ACC112 (cell line): ENCODE results near the gene COX10.
"Not testable (repeated sequence)": the region's sequence is repeated elsewhere in the genome, so short reads cannot be mapped to it uniquely, and the experiment has no call there.

Source experiments
- H2AFZ ChIP-seq: fragments of 200-600 bp; sonication (generic); one replicate; pipeline ENCODE4 v1.6.0; 2017; ENCODE audit warnings: antibody characterized with exemption, low read length; ENCODE audit not compliant: unreplicated experiment
- H3K27ac ChIP-seq: fragments of 200-600 bp; sonication (generic); 2 replicates; pipeline ENCODE4 v1.5.1; 2014; ENCODE audit warnings: low read depth, mild to moderate bottlenecking, antibody characterized with exemption, low read length, moderate library complexity
- H3K27me3 ChIP-seq: fragments of 200-600 bp; sonication (generic); 2 replicates; pipeline ENCODE4 v1.6.1; 2014; ENCODE audit warnings: mild to moderate bottlenecking, antibody characterized with exemption, low read length, moderate library complexity, mixed read lengths; ENCODE audit not compliant: insufficient read depth
- H3K36me3 ChIP-seq: fragments of 200-600 bp; sonication (generic); 2 replicates; pipeline ENCODE4 v1.6.1; 2016; ENCODE audit warnings: mild to moderate bottlenecking, antibody characterized with exemption, low read length, moderate library complexity, mixed read lengths; ENCODE audit not compliant: insufficient read depth
- H3K4me1 ChIP-seq: fragments of 200-600 bp; sonication (generic); one replicate; pipeline ENCODE4 v1.6.1; 2016; ENCODE audit warnings: low read length, mixed read lengths; ENCODE audit not compliant: insufficient read depth, unreplicated experiment, control insufficient read depth
- H3K4me3 ChIP-seq: fragments of 200-600 bp; sonication (generic); 2 replicates; pipeline ENCODE4 v1.5.1; 2014; ENCODE audit warnings: mild to moderate bottlenecking, low read depth, low read length
- H3K79me2 ChIP-seq: fragments of 200-600 bp; sonication (generic); one replicate; pipeline ENCODE4 v1.6.0; 2016; ENCODE audit warnings: low read length; ENCODE audit not compliant: control insufficient read depth, unreplicated experiment, insufficient read depth

The COX10 gene

DNA sequence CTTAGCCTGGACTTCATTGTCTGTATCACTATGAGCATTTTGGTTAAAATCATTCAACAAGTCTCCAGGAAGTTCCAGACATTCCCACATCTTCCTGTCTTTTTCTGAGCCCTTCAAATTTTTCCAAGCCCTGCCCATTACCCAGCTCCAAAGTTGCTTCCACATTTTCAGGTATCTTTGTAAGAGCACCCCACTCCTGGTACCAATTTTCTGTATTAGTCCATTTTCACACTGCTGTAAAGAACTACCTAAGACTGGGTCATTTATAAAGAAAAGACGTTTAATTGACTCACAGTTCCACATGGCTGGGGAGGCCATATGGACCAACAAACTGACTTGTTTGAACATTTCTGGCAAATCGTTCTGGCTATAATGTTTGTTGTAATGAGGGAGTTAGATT lies 100.0 kb downstream of the COX10 start:
- no peak overlapping the region for H2AFZ ChIP-seq

DNA sequence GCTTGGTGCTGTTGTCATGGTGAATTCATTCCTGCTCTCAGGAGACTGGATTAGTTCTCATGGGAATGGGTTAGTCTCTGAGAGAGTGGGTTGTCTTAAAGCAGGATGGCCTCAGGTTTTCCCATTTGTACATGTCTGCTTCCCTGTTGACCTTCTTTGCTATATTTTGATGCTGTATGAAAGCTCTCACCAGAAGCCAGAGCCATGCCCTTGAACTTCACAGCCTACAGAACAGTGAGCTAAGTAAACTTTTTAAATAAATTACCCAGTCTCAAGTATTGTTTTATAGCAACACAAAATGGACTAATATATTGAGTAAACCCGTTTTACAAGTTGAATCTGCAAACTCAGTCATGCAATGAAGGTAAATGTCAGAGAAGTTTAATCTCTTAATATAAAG lies 100.6 kb downstream of the COX10 start:
- no peak overlapping the region for H3K27ac ChIP-seq
- no peaks in the 10 kb centered on the region for H3K27me3 ChIP-seq
- no peak overlapping the region for H2AFZ ChIP-seq
- H3K4me1 ChIP-seq: no peaks in the 10 kb centered on the region
- H3K4me3 ChIP-seq: no peak overlapping the region
- no peaks in the 10 kb centered on the region for H3K79me2 ChIP-seq
- 0 out of 2 replicates have a peak, but pooled peaks cover 8% of the 10 kb centered on the region for H3K36me3 ChIP-seq

More for the DNA sequence above, 100.0 kb downstream of the COX10 start:
- Histone ChIP-seq H3K27ac (no peak overlapping the region), H3K79me2 (no peaks in the 10 kb centered on the region), H3K4me1 (no peaks in the 10 kb centered on the region), H3K4me3 (no peak overlapping the region), H3K36me3 (0 out of 2 replicates have a peak, but pooled peaks cover 8% of the 10 kb centered on the region), H3K27me3 (no peaks in the 10 kb centered on the region)

DNA sequence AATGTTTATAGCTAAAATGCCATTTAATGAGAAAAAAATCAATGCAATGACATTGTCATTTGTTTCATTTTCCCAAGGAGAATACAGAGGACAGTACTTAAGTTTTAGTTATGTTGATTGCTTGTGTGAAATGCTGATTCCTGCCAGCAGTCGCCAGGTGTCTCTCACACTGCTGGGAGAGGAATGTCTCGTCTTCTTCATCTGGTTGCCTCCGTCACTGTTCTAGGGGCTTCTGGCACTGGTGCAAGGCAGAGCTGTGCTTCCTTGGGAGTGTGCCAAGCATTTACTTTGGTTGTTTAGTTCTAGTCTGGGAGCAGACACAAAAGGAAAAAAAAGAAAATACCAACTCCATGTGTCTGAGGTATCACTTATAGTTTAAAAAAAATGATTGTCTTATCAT lies 107.7 kb downstream of the COX10 start:
- not testable (repeated sequence) for H3K4me3 ChIP-seq, H3K27me3 ChIP-seq, H2AFZ ChIP-seq, H3K79me2 ChIP-seq, H3K4me1 ChIP-seq, H3K36me3 ChIP-seq, H3K27ac ChIP-seq

DNA sequence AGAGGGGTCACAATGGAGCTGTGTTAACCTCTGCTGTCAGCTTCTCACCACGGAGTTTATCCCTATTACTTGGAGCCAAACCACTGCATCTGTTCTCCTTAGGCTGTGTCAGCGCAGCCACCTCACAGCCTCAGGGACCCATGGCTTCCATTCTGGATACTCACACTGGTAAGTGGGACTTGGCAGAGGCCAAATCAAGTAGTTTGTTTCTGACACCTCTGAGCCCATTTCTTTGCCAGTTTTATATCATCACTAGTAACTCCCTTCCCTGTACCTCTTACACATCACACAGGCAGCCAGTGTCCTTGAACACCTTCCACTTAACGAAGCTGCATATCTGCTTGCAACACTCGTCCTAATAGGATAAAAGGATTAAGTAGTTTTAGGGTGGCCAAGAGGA lies 108.5 kb downstream of the COX10 start:
- H3K27me3 ChIP-seq, H3K4me3 ChIP-seq, H3K27ac ChIP-seq, H2AFZ ChIP-seq, H3K79me2 ChIP-seq, H3K4me1 ChIP-seq, H3K36me3 ChIP-seq: not testable (repeated sequence)

DNA sequence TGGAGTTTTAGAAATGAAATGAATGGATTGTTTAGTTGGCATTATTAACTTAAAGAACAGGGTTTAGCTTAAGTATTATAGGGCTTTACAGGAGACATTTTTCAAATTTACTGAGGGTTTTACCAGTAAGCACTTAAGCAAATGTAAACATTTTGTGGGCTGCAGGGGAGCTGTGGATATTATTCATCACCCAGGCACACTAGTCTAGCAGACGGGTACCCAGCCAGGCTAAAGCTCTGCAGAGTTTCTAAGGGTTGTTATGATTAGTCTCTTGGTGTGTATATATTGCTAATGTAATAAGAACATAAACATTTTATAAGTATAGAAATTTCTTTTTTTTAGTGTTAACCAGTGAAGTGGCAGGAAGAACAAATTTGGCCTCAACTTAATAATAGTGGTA lies 110.6 kb downstream of the COX10 start:
- not testable (repeated sequence) for H3K27ac ChIP-seq, H3K4me1 ChIP-seq, H3K36me3 ChIP-seq, H3K79me2 ChIP-seq, H3K27me3 ChIP-seq, H2AFZ ChIP-seq, H3K4me3 ChIP-seq

DNA sequence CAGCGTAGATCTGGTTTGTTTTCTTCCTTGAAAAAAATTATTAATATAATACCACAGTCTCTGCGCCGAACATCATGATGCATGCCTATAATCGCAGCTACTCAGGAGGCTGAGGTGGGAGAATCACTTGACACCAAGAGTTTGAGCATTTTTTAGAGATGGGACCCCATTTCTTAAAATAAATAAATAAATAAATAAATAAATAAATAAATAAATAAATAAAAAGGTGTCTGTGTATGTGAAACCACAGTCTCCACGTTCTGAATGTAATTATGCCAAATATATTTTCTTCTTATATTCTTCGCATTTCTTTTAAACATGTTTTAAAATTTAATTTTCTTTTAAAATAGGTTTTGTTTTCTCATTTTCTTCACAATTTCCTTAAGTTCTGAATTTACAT lies 112.8 kb downstream of the COX10 start:
- H3K27me3 ChIP-seq, H3K27ac ChIP-seq, H3K4me3 ChIP-seq, H3K36me3 ChIP-seq, H3K79me2 ChIP-seq, H2AFZ ChIP-seq, H3K4me1 ChIP-seq: not testable (repeated sequence)

DNA sequence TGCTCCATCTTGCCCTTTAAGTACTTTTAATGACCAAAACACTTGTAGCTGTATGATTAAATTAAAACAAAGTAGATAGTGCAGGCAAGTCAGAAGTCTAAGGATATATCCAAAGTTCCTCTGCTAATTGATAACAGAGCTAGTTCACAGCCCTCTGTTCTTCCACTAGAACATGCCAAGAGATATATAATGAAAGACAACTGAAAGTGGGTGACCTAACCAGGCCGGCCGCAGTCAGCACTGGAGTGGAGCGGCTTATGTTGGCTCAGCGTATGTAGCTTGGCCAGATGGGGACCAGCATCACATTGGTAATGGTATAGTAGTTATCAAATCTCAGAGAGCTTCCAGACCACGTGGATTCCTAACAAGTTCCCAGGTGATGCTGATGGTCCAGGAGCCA lies 115.2 kb downstream of the COX10 start:
- H2AFZ ChIP-seq, H3K4me1 ChIP-seq, H3K27me3 ChIP-seq, H3K4me3 ChIP-seq, H3K36me3 ChIP-seq, H3K27ac ChIP-seq, H3K79me2 ChIP-seq: not testable (repeated sequence)

DNA sequence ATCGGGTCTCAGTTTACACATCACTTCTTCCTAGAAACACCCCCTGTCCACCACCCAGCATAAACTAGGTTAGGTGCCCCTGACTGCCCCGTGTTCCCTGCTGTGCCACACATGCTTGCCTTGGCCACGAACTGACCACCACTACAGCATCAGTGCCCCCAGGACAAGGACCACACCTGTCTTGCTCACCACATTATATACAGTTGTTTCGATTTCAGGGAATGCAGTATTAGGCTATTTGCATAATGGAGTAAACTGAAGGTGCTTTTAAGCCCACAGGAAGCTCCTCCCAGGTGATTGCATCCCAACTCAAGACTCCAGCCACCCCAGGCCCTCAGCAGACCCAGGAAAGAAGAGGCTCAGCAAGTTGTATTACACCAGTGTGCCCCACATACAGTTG lies 117.1 kb downstream of the COX10 start:
- H3K36me3 ChIP-seq, H3K27ac ChIP-seq, H3K4me1 ChIP-seq, H2AFZ ChIP-seq, H3K27me3 ChIP-seq, H3K79me2 ChIP-seq, H3K4me3 ChIP-seq: not testable (repeated sequence)

DNA sequence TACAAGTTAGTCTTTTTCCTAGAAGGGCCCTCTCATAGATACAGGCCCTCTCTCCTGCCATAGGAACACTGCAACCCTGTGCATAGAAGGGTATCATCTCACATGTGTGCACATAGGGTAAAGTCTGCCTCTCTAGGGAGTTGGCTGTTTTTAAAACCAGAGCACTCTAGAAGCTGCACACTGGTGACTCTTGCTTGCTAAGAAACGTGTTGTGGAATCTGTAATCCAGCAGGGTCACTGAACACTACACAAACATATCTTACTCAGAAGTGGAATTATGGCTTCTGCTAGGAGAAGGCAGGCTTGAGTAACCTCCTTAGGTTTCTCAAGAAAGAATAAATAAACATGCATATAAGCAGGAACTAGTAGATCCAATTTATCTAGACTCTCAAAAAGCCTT lies 121.5 kb downstream of the COX10 start:
- not testable (repeated sequence) for H2AFZ ChIP-seq, H3K36me3 ChIP-seq, H3K27ac ChIP-seq, H3K4me3 ChIP-seq, H3K27me3 ChIP-seq, H3K4me1 ChIP-seq, H3K79me2 ChIP-seq

DNA sequence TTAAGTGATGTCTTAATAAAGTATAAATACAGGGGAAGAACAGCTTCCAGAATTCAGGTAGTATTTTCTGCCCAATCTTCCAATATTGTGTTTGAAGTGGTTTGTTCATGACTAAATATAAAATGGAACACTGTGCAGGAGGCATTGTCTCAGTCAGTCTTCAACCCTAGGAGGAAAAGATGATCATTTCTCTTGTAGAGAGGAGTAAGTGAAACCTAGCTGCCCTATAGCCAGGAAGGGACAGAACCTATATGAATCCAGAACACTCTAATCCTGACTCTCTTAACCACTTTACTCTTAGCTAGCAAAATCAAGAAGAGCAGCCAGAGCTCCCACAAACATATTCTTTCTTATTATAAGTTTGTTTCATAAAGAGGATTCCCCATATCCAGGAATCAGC lies 122.2 kb downstream of the COX10 start:
- H3K27ac ChIP-seq, H2AFZ ChIP-seq, H3K79me2 ChIP-seq, H3K4me3 ChIP-seq, H3K27me3 ChIP-seq, H3K36me3 ChIP-seq, H3K4me1 ChIP-seq: not testable (repeated sequence)

DNA sequence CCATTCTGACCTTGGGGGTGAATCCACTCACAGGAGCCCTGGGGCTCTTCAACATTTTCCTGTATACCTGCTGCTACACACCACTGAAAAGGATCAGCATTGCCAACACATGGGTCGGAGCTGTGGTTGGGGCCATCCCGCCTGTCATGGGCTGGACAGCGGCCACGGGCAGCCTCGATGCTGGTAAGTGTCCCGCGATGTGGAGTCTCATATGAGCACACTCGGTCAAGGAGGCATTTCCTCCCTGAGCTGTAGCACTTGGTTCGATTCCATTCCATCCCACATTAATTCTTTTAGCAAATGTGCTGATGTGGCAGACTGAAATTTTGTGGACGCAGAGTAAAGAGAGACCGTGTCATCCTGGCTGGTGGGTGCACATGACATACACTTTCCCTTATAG lies 122.7 kb downstream of the COX10 start:
- not testable (repeated sequence) for H3K4me1 ChIP-seq, H3K27ac ChIP-seq, H3K27me3 ChIP-seq, H3K4me3 ChIP-seq, H3K79me2 ChIP-seq, H3K36me3 ChIP-seq, H2AFZ ChIP-seq
